WTC11 (cell line): Measurements from ENCODE around the gene GUCD1. TPM values are rescaled to one million over a fixed set of nuclear protein-coding genes. Genes with fewer than 3 reads are reported as not detected.

Experiments used
- ATAC-seq: fragments of 200-7000 bp; cut with Tn5 transposase; 2 replicates; pipeline ENCODE4 v1.10.0; 2021; ENCODE audit warnings: mild to moderate bottlenecking, moderate library complexity
- CTCF ChIA-PET: fragments of 300-600 bp; sonication (Branson Sonifier 250); formaldehyde crosslinking; loops from one replicate; lab custom pipeline; 2021; ENCODE audit warnings: antibody characterized with exemption; lab: Charles Lee
- POLR2A ChIA-PET: fragments of 350-600 bp; sonication (Branson Sonifier 250); formaldehyde crosslinking; loops from one replicate; lab custom pipeline; 2021; ENCODE audit warnings: antibody characterized with exemption; lab: Charles Lee
- DNase-seq: peaks from one replicate; pipeline ENCODE4 v3.0.0; 2021; ENCODE audit warnings: low spot score
- H3K27ac Mint-ChIP-seq: 2 replicates; pipeline ENCODE4 v1.8.0; 2021; ENCODE audit warnings: mixed read lengths
- H3K27me3 Mint-ChIP-seq: 2 replicates; pipeline ENCODE4 v1.8.0; 2021; ENCODE audit warnings: low read depth, mild to moderate bottlenecking, moderate library complexity, mixed read lengths
- H3K36me3 Mint-ChIP-seq: 2 replicates; pipeline ENCODE4 v1.8.0; 2021; ENCODE audit warnings: mixed read lengths
- H3K4me1 Mint-ChIP-seq: 2 replicates; pipeline ENCODE4 v1.8.0; 2022; ENCODE audit warnings: mixed read lengths
- H3K4me3 Mint-ChIP-seq: 2 replicates; pipeline ENCODE4 v1.8.0; 2021; ENCODE audit warnings: mild to moderate bottlenecking, moderate library complexity, mixed read lengths
- H3K9me3 Mint-ChIP-seq: 2 replicates; pipeline ENCODE4 v1.8.0; 2021; ENCODE audit warnings: mixed read lengths
- E2F1 ChIP-seq: sonication (generic); formaldehyde crosslinking; IDR thresholded peaks from 2 replicates; pipeline ENCODE4 v1.8.0; 2022; ENCODE audit warnings: mild to moderate bottlenecking, missing genetic modification reagents
- GTF2I ChIP-seq: fragments of 250-450 bp; sonication (Bioruptor Pico); conservative IDR thresholded peaks from 2 replicates; pipeline ENCODE4 v1.4.0; 2021; ENCODE audit warnings: mild to moderate bottlenecking
- JAZF1 ChIP-seq: fragments of 250-450 bp; sonication (Bioruptor Pico); IDR thresholded peaks from 2 replicates; pipeline ENCODE4 v1.9.0; 2021; ENCODE audit warnings: moderate library complexity, mild to moderate bottlenecking, inconsistent platforms
- NFATC4 ChIP-seq: fragments of 250-450 bp; sonication (Bioruptor Pico); IDR thresholded peaks from 2 replicates; pipeline ENCODE4 v1.9.0; 2021; ENCODE audit warnings: mild to moderate bottlenecking
- NR2C2 ChIP-seq: sonication (generic); formaldehyde crosslinking; IDR thresholded peaks from 2 replicates; pipeline ENCODE4 v1.8.0; 2022; ENCODE audit warnings: mild to moderate bottlenecking, missing genetic modification reagents
- STAT6 ChIP-seq: sonication (generic); formaldehyde crosslinking; conservative IDR thresholded peaks from 2 replicates; pipeline ENCODE4 v1.8.1; 2023; ENCODE audit warnings: mild to moderate bottlenecking, low read depth, missing genetic modification reagents, moderate library complexity
- TEAD1 ChIP-seq: sonication (generic); formaldehyde crosslinking; IDR thresholded peaks from 2 replicates; pipeline ENCODE4 v1.8.0; 2022; ENCODE audit warnings: mild to moderate bottlenecking, missing genetic modification reagents
- ZNF138 ChIP-seq: sonication (generic); formaldehyde crosslinking; conservative IDR thresholded peaks from 2 replicates; pipeline ENCODE4 v1.8.1; 2022; ENCODE audit warnings: mild to moderate bottlenecking, moderate library complexity, missing genetic modification reagents
- ZNF532 ChIP-seq: fragments of 250-450 bp; sonication (Bioruptor Pico); IDR thresholded peaks from 2 replicates; pipeline ENCODE4 v1.9.0; 2021; ENCODE audit warnings: mild to moderate bottlenecking, borderline replicate concordance
- ZNF671 ChIP-seq: fragments of 250-450 bp; sonication (Bioruptor Pico); IDR thresholded peaks from 2 replicates; pipeline ENCODE4 v1.8.0; 2021; ENCODE audit warnings: mild to moderate bottlenecking
- total RNA-seq: library from RNA; stranded (reverse); gene quantifications from 3 replicates; pipeline ENCODE4 v1.2.3, GENCODE V29; 2021
- TF ChIP-seq, protein P1 (sequence below): sonication (generic); formaldehyde crosslinking; IDR thresholded peaks from 2 replicates; pipeline ENCODE4 v1.8.1; 2023; ENCODE audit warnings: mild to moderate bottlenecking, missing genetic modification reagents, moderate library complexity
- TF ChIP-seq, protein P2 (sequence below): sonication (generic); formaldehyde crosslinking; IDR thresholded peaks from 2 replicates; pipeline ENCODE4 v1.8.1; 2022; ENCODE audit warnings: low read depth, missing genetic modification reagents, borderline replicate concordance
- TF ChIP-seq, protein P3 (sequence below): fragments of 200-600 bp; IDR thresholded peaks from 2 replicates; pipeline ENCODE4 v1.8.0; 2022; ENCODE audit warnings: antibody characterized with exemption
- TF ChIP-seq, protein P4 (sequence below): fragments of 250-450 bp; sonication (Bioruptor Pico); IDR thresholded peaks from 2 replicates; pipeline ENCODE4 v1.9.0; 2021; ENCODE audit warnings: moderate library complexity, mild to moderate bottlenecking, inconsistent platforms, borderline replicate concordance
- TF ChIP-seq, protein P5 (sequence below): sonication (generic); formaldehyde crosslinking; IDR thresholded peaks from 2 replicates; pipeline ENCODE4 v1.8.1; 2022; ENCODE audit warnings: mild to moderate bottlenecking, moderate library complexity, missing genetic modification reagents

Gene GUCD1
- total RNA-seq, 1 experiment from 2014 or later, result 105 TPM

GRCh38 chr22:24516301-24516737 lies 38.6 kb downstream of the GUCD1 start (continued):
- TF ChIP-seq ZNF532 (CRISPR knock-in tag) (no peak), NR2C2 (CRISPR knock-in tag) (no peak), ZNF138 (CRISPR knock-in tag) (no peak)
- TF ChIP-seq, all 79 proteins: peak for 0

DNA sequence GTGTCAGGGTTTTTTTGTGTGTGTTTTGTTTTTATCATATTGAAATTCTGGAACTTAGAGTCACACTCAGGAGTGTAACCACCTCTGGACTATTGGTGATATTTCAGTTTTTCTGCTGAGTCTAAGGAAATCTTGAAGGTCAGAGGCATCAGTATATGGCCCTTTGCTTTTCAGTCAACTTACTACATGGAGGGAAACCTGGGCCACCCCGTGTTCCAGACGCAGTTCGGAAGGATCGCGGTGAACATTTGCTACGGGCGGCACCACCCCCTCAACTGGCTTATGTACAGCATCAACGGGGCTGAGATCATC lies 40.0 kb downstream of the GUCD1 start:
- Mint-ChIP-seq H3K36me3 (no peaks in the 10 kb centered on the region), H3K27me3 (peaks cover 3% of the 10 kb centered on the region; the same call in 1 of the 2 replicates), H3K4me3 (no peak overlapping the region), H3K27ac (no peak overlapping the region), H3K4me1 (peaks cover 13% of the 10 kb centered on the region), H3K9me3 (no peaks in the 10 kb centered on the region)
- TF ChIP-seq, protein P1, sequence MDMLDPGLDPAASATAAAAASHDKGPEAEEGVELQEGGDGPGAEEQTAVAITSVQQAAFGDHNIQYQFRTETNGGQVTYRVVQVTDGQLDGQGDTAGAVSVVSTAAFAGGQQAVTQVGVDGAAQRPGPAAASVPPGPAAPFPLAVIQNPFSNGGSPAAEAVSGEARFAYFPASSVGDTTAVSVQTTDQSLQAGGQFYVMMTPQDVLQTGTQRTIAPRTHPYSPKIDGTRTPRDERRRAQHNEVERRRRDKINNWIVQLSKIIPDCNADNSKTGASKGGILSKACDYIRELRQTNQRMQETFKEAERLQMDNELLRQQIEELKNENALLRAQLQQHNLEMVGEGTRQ (CRISPR knock-in tag), result no peak
- no peak for TF ChIP-seq E2F1 (CRISPR knock-in tag)
- no peak for TF ChIP-seq ZNF671 (CRISPR knock-in tag)
- TF ChIP-seq, protein P2, sequence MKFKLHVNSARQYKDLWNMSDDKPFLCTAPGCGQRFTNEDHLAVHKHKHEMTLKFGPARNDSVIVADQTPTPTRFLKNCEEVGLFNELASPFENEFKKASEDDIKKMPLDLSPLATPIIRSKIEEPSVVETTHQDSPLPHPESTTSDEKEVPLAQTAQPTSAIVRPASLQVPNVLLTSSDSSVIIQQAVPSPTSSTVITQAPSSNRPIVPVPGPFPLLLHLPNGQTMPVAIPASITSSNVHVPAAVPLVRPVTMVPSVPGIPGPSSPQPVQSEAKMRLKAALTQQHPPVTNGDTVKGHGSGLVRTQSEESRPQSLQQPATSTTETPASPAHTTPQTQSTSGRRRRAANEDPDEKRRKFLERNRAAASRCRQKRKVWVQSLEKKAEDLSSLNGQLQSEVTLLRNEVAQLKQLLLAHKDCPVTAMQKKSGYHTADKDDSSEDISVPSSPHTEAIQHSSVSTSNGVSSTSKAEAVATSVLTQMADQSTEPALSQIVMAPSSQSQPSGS (CRISPR knock-in tag), result no peak
- TF ChIP-seq, protein P3, sequence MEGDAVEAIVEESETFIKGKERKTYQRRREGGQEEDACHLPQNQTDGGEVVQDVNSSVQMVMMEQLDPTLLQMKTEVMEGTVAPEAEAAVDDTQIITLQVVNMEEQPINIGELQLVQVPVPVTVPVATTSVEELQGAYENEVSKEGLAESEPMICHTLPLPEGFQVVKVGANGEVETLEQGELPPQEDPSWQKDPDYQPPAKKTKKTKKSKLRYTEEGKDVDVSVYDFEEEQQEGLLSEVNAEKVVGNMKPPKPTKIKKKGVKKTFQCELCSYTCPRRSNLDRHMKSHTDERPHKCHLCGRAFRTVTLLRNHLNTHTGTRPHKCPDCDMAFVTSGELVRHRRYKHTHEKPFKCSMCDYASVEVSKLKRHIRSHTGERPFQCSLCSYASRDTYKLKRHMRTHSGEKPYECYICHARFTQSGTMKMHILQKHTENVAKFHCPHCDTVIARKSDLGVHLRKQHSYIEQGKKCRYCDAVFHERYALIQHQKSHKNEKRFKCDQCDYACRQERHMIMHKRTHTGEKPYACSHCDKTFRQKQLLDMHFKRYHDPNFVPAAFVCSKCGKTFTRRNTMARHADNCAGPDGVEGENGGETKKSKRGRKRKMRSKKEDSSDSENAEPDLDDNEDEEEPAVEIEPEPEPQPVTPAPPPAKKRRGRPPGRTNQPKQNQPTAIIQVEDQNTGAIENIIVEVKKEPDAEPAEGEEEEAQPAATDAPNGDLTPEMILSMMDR, result no peak
- no peak for TF ChIP-seq TEAD1 (CRISPR knock-in tag)
- TF ChIP-seq, protein P4, sequence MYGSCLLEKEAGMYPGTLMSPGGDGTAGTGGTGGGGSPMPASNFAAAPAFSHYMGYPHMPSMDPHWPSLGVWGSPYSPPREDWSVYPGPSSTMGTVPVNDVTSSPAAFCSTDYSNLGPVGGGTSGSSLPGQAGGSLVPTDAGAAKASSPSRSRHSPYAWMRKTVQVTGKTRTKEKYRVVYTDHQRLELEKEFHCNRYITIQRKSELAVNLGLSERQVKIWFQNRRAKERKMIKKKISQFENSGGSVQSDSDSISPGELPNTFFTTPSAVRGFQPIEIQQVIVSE (CRISPR knock-in tag), result no peak
- TF ChIP-seq, protein P5, sequence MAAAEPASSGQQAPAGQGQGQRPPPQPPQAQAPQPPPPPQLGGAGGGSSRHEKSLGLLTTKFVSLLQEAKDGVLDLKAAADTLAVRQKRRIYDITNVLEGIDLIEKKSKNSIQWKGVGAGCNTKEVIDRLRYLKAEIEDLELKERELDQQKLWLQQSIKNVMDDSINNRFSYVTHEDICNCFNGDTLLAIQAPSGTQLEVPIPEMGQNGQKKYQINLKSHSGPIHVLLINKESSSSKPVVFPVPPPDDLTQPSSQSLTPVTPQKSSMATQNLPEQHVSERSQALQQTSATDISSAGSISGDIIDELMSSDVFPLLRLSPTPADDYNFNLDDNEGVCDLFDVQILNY (CRISPR knock-in tag), result no peak
- TF ChIP-seq GTF2I, result no peak
- no peak for TF ChIP-seq STAT6 (CRISPR knock-in tag)
- TF ChIP-seq JAZF1 (CRISPR knock-in tag), result no peak
- TF ChIP-seq NFATC4 (CRISPR knock-in tag), result no peak
- DNase-seq (no peak), ATAC-seq (no peak)
- CTCF ChIA-PET, result interaction anchor here (0.8 to 6.1 kb wide), 3 partner anchors 77 to 94 kb away, joined by 3 to 32 read pairs (median 3); no protein-coding TSS in a partner anchor
- POLR2A ChIA-PET, result no interaction called here
